ENCODE results near the gene SLC32A1. TPM values are rescaled to one million over a fixed set of nuclear protein-coding genes. Genes with fewer than 3 reads are reported as not detected.

The SLC32A1 gene
- total RNA-seq, 1 experiment from 2014 or later, result 0.09 TPM

- TF ChIP-seq AFF4 (CRISPR knock-in tag; IDR thresholded peaks at IDR 0.05; ENCODE audit: borderline replicate concordance), result no peak
- TF ChIP-seq CREB1 (CRISPR knock-in tag; IDR thresholded peaks at IDR 0.05), result 0 out of 2 replicates have a peak, but pooled peaks have one; percentile 34
- TF ChIP-seq ZNF512 (CRISPR knock-in tag; IDR thresholded peaks at IDR 0.05; ENCODE audit: borderline replicate concordance), result 0 out of 2 replicates have a peak, but pooled peaks have one; percentile 56
- TF ChIP-seq ZNF281 (CRISPR knock-in tag; IDR thresholded peaks at IDR 0.05), result peak; percentile 71; the same call in 1 of the 2 replicates
- TF ChIP-seq CTCF (IDR thresholded peaks at IDR 0.05), result no peak
- TF ChIP-seq CDX4 (CRISPR knock-in tag; IDR thresholded peaks at IDR 0.05; ENCODE audit: borderline replicate concordance), result no peak
- TF ChIP-seq SMAD3 (CRISPR knock-in tag; IDR thresholded peaks at IDR 0.05; ENCODE audit: borderline replicate concordance), result peak; percentile 90; the same call in 1 of the 2 replicates
- TF ChIP-seq ATF3 (CRISPR knock-in tag; conservative IDR thresholded peaks at IDR 0.05), result no peak
- TF ChIP-seq E2F4 (CRISPR knock-in tag; IDR thresholded peaks at IDR 0.05; ENCODE audit: borderline replicate concordance, low read depth), result no peak
- TF ChIP-seq ATF6 (CRISPR knock-in tag; IDR thresholded peaks at IDR 0.05), result no peak
- TF ChIP-seq RORB (CRISPR knock-in tag; IDR thresholded peaks at IDR 0.05), result no peak
- peak; percentile 81; the same call in 1 of the 2 replicates for TF ChIP-seq TEAD1 (CRISPR knock-in tag; IDR thresholded peaks at IDR 0.05)
- no peak for TF ChIP-seq SMAD4 (CRISPR knock-in tag; IDR thresholded peaks at IDR 0.05)
- TF ChIP-seq PRDM15 (CRISPR knock-in tag; IDR thresholded peaks at IDR 0.05), result no peak
- no peak for TF ChIP-seq ZNF219 (CRISPR knock-in tag; IDR thresholded peaks at IDR 0.05; ENCODE audit: borderline replicate concordance)
- TF ChIP-seq CREM (CRISPR knock-in tag; IDR thresholded peaks at IDR 0.05), result no peak; the same call in 1 of the 2 replicates
These were observed 31.6 kb upstream of the SLC32A1 start (continued) for GRCh38 chr20:38692436-38693411.

Data from WTC11 (cell line).